ENCODE results near the gene OLIG2.

The OLIG2 gene

DNA sequence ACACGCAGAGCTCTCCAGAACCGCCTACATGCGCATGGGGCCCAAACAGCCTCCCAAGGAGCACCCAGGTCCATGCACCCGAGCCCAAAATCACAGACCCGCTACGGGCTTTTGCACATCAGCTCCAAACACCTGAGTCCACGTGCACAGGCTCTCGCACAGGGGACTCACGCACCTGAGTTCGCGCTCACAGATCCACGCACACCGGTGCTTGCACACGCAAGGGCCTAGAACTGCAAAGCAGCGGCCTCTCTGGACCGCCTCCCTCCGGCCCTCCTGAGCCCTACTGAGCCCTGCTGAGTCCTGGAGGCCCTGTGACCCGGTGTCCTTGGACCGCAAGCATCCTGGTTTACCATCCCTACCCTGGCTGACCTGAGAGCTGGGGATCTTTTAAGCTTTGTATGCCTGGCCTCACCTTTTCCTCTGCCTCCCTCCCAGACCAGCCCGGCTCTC lies 8.3 kb downstream of the OLIG2 start:
- DNase-seq = no peak

DNA sequence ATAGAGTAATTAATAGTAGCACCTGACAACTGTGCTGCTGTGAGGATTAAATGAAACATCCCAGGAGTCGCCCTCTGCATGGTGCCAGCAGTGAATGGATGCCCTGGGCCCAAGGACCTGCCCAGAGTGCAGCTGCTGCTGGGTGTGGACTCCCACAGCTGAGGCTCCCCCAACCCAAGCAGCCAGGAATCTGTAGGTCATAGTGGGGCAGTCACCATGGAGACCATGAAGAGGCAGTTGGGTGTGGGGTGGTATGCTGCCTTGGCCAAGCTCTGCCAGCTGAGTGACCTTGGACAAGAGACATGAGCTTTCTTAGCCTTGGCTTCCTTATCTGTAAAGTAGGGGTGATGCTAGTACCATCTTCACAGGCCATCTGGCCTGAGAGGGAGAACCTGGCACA lies 9.4 kb downstream of the OLIG2 start:
- no peak for DNase-seq

DNA sequence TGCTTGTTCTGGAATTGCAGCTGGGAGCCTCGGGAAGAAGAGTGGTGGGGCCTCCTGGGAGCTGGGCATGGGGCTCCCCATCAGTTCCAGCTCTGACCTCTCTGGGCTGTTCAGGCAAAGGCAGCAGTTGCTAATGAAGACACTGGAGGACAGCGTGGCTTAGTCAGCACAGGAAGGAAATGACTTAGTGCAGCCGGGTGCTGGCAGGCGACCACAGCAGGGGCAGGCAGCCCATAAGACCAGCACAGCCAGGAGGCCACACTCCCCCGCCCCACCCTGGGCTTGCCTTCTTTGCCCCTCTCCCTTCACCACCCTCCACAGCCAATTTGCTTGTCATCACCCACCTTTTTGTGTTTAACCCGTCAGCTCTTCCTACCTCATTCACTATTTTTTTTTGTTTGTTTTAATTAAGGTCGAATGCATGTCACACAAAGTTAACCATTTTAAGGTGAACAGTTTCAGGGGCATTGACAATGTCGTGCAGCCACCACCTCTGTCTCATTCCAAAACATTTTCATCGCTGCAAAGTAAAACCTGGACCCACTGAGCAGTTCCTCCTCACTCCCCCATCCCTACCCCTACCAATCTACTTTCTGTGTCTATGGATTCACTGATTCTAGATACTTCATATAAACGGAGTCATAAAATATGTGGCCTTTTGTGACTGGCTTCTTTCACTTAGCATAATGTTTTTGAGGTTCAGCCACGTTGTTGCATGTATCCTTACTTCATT lies 10.9 kb downstream of the OLIG2 start:
- peak; percentile 55 for DNase-seq

DNA sequence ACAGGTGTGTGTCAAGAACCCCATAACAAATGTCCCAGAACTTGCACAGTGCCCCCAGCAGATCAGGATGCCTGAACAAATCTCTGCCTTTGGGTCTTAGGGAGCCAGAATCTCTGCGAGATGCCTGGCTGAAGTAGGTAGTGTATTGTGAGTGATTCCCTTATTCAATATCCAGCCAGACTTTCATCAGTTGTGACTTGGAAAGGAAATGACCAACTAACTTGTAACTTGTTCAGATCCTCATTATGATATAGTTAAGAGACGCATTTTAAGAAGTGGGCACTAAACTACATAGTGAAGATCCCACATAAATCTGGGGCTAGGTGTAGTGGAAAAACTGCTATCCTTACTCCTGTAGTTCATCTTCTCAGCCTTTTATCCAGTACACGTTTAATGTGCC lies 11.8 kb downstream of the OLIG2 start:
- no peak for DNase-seq

DNA sequence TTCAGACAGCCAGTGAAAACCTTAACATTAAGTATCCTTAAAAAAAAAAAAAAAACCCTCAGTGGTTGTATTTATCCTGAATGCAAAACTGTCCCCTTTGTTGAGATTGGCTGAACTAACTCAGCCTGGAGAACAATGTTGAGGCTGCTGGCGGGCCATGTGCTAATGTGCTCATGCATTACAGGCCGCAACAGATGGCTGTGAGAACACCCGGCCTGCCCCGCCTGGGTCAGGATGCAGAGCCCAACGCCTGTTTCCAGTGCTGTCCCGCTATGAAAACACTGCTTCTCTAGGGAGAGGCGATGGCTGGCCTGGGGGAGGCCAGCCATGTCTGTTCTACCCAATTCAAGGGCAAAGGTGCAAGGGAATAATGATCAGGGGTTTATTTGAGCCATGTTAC lies 13.8 kb downstream of the OLIG2 start:
- no peak for DNase-seq

DNA sequence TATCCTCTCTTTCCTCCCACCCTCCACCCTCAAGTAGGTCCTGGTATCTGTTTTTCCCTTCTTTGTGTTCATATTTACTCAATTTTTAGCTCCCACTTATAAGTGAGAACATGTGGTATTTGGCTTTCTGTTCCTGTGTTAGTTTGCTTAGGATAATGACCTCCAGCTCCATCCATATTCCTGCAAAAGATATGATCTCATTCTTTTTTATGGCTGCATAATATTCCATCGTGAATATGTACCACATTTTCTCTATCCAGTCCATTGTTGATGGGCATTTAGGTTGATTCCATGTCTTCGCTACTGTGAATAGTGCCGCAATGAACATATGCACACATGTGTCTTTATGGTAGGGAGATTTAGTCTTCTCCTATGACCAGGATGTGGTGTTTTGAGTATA lies 14.5 kb downstream of the OLIG2 start:
- no peak for DNase-seq

DNA sequence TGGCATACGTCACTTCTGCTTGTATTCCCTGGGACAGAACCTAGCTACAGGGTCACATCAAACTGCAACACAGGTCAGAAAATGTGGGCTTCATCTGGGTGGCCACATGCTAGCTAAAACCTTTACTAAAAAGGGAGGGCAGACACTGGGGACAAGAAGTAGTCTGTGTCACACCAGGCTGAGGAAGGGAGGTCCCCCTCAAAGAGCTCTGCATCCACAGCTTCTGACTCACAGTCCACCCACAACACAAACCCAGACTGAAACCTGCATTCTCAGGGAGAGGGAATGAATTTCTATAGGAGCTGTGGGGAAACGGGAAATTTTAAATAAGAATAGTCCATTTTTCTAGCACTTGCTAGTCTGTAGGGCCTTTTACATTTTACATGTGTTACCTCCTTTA lies 16.2 kb downstream of the OLIG2 start:
- no peak for DNase-seq

DNA sequence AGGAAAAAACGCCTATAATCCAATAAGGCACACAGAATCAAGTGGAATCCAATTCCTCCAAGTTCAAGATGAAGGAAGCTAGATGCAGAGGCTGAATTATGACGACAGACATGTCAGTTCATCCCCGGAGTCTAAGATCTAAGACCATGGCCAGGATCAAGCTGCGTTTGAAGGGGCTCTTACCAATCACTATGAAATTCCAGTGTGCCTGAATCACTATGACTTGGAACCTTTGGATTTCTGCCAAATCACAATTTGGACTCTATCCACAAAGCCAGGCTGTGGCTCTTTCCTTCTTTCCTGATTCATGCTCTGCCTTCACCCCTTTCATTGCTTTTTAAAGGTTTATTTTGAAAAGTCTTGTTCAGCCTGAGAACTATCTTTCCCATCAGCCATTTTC lies 17.1 kb downstream of the OLIG2 start:
- no peak for DNase-seq

DNA sequence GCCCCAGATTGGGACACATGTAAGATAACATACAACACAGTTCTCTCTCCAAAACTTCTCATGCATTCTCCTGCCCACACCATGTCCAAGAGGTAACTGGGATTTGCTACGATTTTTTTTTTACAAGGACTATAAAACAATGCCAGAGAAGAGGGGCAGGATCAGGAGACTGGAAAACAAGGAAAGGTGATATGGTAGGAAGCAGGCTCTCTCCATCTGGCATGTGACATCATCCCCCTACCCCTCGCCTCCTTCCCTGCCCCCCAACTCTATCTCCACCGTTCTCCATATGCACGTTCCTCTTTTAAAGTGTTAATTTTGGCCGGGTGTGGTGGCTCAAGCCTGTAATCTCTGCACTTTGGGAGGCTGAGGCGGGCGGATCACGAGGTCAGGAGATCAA lies 20.7 kb downstream of the OLIG2 start:
- no peak for DNase-seq

DNA sequence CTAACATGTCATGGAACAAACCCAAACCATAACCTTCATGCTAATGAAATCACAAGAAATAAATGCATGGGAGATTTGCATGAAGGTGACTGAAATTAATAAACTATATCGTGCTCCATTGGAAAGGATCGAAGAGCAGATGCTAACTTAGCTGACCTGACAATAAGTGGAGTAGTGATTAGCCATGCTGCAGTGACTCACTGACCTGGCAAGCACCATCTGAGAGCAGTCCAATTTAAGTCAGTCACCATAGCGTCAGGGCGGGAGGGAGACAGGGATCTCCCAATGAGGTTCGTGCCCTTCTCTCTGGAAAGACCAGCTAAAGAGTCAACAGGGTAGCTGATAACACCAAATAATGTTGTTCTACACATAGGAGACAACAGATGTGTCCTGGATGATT lies 21.5 kb downstream of the OLIG2 start:
- DNase-seq = no peak

DNA sequence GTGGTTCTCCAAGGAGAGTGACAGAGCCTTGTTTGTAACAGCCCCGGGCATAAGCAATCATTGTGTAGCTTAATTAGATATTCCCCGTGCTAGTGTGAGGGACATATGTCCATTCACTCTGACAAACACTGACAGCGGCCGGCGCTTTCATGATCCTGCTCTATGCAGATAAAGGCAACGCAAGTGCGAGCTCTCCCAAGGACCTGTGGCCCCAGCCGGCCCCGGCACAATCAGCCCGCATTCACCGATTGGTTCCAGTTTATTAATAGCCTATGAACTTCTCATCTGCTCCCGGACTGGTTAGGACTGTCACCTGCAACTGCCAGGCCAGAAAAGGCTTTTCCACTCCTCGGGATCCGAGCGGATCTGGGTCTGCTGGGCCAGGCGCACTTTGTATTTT lies 26.2 kb downstream of the OLIG2 start:
- DNase-seq = no peak

DNA sequence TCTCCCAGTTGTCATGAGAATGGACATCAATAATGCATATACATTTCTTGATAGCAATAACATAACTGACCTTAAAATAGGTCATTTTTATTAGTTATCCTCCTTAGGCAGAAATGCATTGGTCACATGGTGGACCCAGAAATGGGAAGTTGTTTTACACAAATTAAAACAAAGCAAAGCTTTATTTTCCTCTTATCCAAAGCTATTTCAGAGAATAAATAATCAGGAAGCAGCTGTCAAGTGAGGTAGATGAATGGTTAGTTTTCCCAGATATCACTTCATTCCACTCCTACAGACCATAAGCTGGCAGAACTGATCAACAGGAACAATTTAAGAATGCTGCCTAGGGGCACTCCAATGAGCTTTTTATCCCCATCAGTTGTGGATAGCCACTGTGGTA lies 28.2 kb downstream of the OLIG2 start:
- no peak for DNase-seq

DNA sequence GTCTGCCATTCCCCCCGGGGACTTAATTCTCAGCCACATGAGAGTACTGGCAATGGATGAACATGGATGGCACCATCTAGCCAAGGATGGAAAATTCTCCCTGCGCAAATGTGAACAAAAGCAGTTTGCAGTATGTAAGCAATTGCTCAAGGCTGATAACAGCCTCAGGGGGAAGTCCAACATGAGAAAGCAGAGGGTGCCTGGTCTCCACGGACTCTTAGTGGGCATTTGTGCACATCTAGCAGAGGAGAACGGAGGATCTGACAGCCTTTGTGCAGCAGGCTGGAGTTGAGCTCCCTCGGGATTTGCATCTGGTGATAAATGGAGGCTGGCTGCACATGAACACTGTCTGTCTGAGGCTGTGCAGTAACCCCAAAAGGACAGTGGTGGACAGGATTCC lies 30.3 kb downstream of the OLIG2 start:
- no peak for DNase-seq

DNA sequence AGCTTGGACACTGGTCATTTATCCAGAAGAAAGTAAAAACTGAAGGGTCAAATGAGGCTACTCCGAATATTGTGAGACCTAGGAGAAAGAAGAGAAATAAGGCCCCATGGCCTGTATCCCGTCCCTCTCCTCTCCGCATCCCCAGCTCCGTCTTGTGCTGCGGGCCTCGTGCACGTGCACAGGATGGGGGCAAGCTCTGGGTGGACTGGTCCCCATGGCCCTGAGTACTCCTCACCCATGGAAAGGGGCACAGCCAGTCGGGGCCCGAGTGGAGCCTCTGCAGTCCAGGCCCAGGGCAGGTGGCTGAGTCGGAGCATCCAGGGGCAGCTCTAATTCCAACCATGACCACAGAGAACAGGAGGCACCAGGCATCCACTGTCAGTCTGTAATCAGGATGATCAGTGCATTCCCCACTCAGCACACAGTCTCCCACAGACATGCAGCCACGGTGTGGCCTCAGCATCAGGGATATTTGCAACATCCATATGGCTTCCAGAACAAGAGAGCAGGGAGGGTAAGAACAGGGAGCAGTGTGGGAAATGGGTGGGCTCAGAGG lies 31.7 kb downstream of the OLIG2 start:
- no peak for DNase-seq

DNA sequence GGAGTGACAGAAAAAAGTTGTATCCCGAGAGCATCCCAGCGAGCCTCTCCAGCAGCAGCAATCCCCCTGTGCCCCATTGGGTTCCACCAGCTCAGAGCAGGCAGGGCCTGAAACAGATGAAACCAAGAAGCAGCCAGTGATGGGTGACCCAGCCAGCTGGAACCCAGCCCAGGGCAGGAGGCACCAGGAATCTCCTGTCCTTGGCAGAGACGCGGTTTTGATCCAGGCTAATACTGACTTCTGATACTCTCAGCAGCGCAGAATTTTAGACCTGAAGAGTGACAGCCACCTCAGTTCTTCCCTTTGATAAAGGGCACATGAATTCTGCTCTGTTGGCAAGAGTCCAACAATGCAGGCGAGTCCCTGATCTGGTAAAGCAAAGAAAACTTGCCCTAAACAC lies 32.8 kb downstream of the OLIG2 start:
- DNase-seq = no peak

DNA sequence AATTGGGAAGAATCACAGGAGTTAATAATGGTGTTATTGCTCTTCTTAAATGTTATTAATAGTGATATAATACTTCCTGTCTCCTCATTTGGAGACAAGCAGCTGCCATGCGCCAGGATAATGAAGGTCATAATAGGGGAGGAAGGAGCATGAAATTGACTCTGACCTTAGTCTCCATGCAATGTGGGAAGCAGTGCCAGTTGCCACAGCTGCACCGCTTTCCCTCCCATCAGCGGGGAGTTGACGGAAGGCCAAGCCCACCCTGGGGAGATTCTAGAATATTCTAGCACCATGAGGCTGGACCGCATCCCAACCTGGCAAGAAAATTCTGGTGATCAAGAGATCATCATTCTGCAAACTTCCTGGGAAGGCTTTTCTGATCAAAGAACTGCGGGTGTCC lies 33.2 kb downstream of the OLIG2 start:
- DNase-seq = no peak

DNA sequence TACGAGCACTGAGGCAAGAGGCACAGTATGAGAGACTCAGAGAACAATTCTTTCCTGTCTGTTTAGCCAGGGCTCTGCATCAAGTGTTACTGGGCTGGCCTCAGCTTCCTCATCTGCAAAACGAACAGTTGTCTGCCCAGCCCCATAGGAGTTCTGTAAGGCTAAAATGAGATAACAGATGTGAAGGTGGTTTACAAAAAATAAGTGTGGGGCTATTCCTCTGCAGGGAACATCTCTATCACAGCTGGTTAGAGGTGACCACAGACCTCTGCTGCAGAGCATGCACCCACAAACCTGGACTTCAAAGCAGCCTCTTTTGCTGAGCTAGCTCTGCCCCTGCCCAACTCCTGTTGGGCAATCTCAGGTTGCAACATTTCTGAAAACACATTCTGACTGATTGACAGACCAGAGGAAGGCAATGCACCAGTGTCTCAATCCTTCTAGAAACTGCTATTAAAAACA lies 33.7 kb downstream of the OLIG2 start:
- DNase-seq = peak; percentile 55

DNA sequence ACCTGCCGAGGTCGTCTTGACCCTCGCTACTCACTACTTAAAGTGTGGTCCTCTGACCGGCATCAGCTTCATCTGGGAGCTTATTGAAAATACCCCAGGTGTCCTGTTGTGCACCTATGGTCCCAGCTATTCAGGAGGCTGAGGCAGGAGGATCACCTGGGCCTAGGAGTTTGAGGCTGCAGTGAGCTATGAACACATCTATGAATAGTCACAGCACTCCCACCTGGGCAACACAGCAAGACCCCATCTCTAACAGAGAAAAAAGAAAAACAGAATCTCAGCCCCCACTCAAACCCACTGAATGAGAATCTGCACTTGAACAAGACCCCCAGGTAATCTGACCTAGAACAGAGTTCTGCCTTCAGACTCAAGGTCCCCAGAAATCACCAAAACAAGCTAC lies 35.5 kb downstream of the OLIG2 start:
- DNase-seq = no peak

DNA sequence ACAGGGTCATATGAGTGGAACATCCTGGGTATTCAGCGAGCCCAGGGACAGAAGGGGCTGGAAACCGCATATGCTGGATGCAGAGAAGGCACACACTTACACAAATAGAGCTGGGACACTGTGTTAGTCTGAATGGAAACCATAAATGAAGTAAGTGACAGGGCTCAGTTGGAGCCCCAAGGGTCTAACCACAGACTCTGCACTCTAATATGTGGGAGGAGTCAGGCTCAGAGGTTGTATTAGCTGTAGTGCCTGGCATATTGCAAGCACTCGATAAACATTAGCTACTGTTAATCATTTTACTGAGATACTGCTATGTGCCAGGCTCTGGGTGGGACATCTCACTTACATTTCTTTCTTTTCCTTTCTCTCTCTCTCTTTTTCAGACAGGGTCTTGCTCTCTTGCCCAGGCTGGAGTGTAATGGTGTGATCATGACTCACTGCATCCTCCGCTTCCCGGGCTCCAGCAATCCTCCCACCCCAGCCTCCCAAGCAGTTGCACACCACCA lies 37.7 kb downstream of the OLIG2 start:
- no peak for DNase-seq

DNA sequence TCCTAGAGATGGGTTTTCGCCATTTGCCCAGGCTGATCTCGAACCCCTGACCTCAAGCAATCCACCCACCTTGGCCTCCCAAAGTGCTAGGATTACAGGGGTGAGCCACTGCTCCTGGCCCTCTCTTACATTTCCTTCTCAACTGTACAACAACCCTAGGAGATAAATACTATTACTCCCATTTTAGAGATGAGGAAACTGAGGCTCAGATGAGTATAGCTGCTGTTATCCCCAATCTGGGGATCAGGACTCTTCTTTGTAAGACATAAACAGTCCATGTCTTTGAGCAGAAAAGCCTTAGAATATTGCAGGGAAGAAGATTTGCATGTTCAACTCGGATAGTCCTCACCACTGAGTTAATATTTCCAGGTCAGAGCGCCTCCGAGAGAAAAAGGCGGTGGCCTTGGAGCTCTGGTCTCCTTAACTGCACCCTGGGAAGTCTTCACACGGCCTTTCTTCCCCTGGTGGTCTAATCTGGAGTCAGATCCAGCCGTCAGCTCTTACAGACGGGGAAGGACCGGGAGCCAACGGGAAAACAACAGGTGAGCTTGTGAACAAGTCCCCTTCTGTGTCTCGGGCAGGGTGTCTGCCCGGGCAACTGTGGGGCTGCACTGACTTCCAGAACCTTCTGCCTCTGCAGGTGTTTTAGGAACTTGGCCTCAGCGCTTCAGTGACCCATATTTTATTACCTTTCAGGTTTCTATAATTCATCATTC lies 38.3 kb downstream of the OLIG2 start:
- no peak for DNase-seq

DNA sequence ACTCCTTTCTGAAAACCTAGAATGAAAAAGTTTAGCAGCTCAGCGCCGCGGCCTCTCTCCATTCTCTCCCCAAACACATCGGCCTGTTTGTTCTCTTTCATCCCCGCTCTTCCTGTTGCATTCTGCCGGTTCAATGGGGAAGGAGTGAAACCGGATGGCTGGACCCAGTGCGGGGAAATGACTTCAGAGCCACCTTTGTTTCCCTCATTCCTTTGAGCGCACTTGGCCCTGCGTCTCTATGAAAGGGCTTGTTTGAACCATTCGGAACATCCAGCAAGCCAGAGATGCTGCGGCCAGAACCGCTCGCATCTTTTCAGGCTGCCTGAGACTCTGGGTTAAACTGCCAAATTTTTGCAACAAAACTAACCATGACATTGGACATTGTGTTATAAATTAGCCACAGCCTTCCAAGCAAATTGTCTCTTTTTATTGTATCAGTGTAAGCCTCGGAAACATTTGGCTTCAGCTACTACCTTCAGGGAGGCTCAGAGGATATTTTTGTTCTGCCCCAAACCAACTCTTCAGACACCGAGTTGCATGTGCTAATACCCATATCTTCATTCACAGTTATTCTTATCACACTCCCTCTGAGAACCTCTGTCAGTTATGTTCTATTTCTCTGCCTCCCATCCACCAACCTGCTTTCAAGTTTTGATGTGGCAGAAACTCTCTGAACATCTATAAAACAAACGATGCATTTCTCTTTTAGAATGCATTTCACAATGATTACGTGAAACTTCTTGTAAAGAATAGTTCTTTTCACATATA lies 39.1 kb downstream of the OLIG2 start:
- no peak for DNase-seq

DNA sequence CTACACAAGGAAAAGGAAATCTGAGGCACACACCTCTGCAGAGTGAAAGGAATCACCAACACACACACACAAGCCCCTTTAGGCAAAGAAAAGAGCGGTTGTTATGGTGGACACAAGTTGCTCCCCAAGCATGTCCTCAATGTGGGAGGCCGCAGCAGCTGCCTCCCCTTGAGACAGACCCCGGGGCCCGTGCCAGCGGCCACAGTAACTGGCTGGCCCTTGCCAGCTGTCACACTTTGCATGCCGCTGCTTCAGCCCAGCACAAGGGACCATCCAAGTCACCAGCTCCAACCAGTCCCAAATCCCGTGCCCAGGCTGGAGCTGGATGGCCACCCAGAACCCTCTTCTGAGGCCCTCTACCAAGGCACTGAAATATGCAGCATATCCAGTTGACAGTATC lies 41.3 kb downstream of the OLIG2 start:
- DNase-seq = no peak

DNA sequence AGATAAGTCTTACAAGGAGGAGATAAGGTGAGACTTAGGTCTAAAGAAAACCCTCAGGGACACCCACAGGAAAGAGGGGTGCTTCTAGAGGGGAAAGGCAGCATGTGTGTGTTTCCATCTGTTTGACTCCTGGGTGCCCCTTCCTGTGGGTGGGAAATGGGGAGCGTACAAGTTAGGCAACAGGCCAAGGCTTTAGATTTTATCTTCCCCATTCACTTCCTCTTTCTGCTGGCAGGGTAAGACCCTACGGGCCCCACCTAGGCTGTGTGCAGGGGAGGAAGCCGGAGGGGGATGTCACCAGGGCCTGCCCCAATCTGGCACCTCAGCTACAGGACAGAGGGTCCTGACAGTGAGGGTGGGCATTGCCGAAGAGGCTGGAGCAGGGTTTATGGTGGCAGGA lies 41.7 kb downstream of the OLIG2 start:
- no peak for DNase-seq
